ENCODE results near the gene ZBTB42. TPM values are rescaled to one million over a fixed set of nuclear protein-coding genes. Genes with fewer than 3 reads are reported as not detected.
A peak's percentile ranks its signal among the peaks of the same experiment; 100 is the strongest.

ZBTB42 gene
- total and polyA plus RNA-seq, 2 of the 4 experiments (the other 2 are of a cell fraction): 1.3 to 2.3 TPM

DNA sequence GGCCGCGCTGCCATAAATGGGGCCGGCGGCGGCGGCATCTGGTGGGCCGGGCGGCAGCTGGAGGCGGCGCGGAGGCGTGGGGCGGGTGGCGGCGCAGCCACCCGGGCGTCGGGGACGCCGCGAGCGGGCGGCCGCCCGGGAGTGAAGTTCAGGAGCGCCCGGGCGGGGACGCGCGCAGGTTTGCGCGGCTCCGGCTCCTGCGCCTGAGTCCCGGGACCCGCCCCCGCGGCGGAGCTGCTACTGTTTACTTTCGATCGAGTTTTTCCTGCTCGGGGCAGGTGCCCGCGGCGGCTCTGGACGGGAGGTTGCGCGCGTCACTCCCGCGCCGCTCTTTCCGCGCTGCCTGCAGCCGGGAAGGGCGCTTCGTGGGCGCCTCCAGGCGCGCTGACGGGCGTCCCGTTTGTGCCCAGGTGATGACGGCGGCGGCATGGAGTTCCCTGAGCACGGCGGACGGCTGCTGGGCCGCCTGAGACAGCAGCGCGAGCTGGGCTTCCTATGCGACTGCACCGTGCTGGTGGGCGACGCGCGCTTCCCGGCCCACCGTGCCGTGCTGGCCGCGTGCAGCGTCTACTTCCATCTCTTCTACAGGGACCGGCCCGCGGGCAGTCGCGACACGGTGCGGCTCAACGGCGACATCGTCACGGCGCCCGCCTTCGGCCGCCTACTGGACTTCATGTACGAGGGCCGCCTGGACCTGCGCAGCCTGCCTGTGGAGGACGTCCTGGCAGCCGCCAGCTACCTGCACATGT is at the start of gene ZBTB42 (continued):
- TF ChIP-seq RCOR1 (IDR thresholded peaks at IDR 0.05; ENCODE audit: insufficient replicate concordance, low read length): no peak

DNA sequence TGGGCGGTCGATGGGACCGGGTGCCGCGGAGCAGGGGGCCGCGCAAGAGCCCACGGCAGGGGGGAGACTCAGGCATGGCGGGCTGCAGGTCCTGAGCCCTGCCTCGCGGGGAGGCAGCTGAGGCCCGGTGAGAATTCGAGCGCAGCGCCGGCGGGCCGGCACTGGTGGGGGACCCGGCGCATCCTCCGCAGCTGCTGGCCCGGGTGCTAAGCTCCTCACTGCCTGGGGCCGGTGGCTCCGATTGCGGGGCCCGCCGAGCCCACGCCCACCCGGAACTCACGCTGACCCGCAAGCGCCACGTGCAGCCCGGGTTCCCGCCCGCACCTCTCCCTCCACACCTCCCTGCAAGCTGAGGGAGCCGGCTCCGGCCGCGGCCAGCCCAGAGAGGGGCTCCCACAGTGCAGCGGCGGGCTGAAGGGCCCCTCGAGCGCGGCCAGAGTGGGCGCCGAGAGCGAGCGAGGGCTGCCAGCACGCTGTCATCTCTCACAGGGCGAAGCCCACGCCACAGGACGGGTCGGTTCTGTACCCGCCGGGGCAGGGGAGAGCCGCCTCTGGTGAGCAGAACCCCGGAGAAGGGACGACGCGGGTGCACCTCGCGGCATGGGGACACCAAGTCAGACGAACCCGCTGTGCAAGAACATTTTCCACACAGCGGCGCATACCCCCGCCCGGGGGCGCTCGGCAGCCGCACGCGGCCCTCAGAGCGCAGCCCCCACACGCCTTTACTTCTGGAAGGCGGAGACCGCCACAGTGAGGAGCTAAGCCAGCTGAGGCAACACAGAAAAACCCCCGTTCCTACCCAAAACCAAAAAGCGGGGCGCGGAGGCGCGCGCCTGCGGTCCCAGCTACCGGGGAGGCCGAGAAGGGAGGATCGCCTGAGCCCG is 49.1 kb upstream of the ZBTB42 start:
- peak overlapping the region; percentile 52 for H3K4ac ChIP-seq (ENCODE audit: low read depth, low read length)
- peaks cover 2 to 33% of the 10 kb centered on the region in 2 experiments; a peak in 2 of 4 replicates for H3K79me1 ChIP-seq (ENCODE audit: low read depth in 1 of 2, low read length in 2 of 2)
- no peak overlapping the region for H2AK5ac ChIP-seq (ENCODE audit: low read depth, low read length)
- H3K4me3 ChIP-seq (ENCODE audit: insufficient read depth, low read depth, low read length): peak overlapping the region; percentile 46
- POLR2A ChIA-PET (ENCODE audit: unreplicated experiment): no interaction called here
- no peak overlapping the region for H2BK20ac ChIP-seq (ENCODE audit: low read depth, low read length)
- H3K56ac ChIP-seq (ENCODE audit: extremely low read depth, insufficient read depth, low read length): 0 out of 2 replicates have a peak overlapping the region, but pooled peaks have one; percentile 52
- peaks cover 25% of the 10 kb centered on the region for H3K4me1 ChIP-seq (ENCODE audit: control insufficient read depth, insufficient read depth, low read length)
- no peak overlapping the region; the same call in 1 of the 2 replicates for H4K91ac ChIP-seq (ENCODE audit: insufficient read depth, low read depth, low read length)
- intact Hi-C loops (cut with micrococcal nuclease) (no loop called here), in situ Hi-C loops (cut with MboI; ENCODE audit: low sequenced_read_pairs) (no loop called here), dilution Hi-C loops (cut with HindIII; ENCODE audit: low sequenced_read_pairs, unreplicated experiment) (no loop called here)
- H3K14ac ChIP-seq (replicated peaks; ENCODE audit: low read depth, low read length): peak overlapping the region; percentile 87
- 0 out of 2 replicates have a peak overlapping the region, but pooled peaks have one; percentile 36 for H4K5ac ChIP-seq (ENCODE audit: low read depth, low read length)
- peaks cover 15% of the 10 kb centered on the region for H3K36me3 ChIP-seq (ENCODE audit: control insufficient read depth, insufficient read depth, low read length)
- no TSS peak for BruUV-seq (replicated peaks)
- H2BK120ac ChIP-seq (ENCODE audit: low read depth, low read length): peak overlapping the region; percentile 65; the same call in 1 of the 2 replicates
- CTCF ChIA-PET: no interaction called here
- H3K9ac ChIP-seq (ENCODE audit: low read depth, low read length): peak overlapping the region; percentile 69; the same call in 1 of the 2 replicates
- H3K27ac ChIP-seq (ENCODE audit: insufficient read depth, low read length): peak overlapping the region; percentile 54
- H3K18ac ChIP-seq (ENCODE audit: low read depth, low read length): no peak overlapping the region
- H3K23ac ChIP-seq (ENCODE audit: low read depth, low read length): no peak overlapping the region
- H2AFZ ChIP-seq (replicated peaks; ENCODE audit: low read length, poor library complexity): peak overlapping the region; percentile 93
- H3K4me2 ChIP-seq (ENCODE audit: low read depth, low read length): peak overlapping the region; percentile 87
- H2BK5ac ChIP-seq (ENCODE audit: low read depth, low read length, poor library complexity, severe bottlenecking): peak overlapping the region; percentile 33
- H4K8ac ChIP-seq (ENCODE audit: low read depth in 2 of 2, low read length in 2 of 2): peak overlapping the region; percentile 64 to 79; a peak in 2 of 4 replicates
- H3K27me3 ChIP-seq (ENCODE audit: control insufficient read depth, insufficient read depth, low read length): no peaks in the 10 kb centered on the region
- H2BK15ac ChIP-seq (ENCODE audit: low read depth, low read length): no peak overlapping the region
- WGBS, 2 experiments (ENCODE audit: extremely low coverage in 2 of 2, insufficient read length in 1 of 2): 79% methylated on average over 24 of the region's 90 CpGs; no CpG with 5 or more reads in 1 of the 2 experiments
- peak overlapping the region; percentile 81 for H2AK9ac ChIP-seq (replicated peaks; ENCODE audit: low read depth, low read length, poor library complexity)
- ATAC-seq (ENCODE audit: low read depth) (no peak), DNase-seq (no peak)
- H3K9me3 ChIP-seq (ENCODE audit: control insufficient read depth, insufficient read depth, low read length): no peaks in the 10 kb centered on the region
- peaks cover 11% of the 10 kb centered on the region for H3K9me1 ChIP-seq (ENCODE audit: insufficient read depth, low read length)
- peaks cover 32% of the 10 kb centered on the region for H4K20me1 ChIP-seq (ENCODE audit: insufficient read depth, low read length)
- TF ChIP-seq, protein P1, sequence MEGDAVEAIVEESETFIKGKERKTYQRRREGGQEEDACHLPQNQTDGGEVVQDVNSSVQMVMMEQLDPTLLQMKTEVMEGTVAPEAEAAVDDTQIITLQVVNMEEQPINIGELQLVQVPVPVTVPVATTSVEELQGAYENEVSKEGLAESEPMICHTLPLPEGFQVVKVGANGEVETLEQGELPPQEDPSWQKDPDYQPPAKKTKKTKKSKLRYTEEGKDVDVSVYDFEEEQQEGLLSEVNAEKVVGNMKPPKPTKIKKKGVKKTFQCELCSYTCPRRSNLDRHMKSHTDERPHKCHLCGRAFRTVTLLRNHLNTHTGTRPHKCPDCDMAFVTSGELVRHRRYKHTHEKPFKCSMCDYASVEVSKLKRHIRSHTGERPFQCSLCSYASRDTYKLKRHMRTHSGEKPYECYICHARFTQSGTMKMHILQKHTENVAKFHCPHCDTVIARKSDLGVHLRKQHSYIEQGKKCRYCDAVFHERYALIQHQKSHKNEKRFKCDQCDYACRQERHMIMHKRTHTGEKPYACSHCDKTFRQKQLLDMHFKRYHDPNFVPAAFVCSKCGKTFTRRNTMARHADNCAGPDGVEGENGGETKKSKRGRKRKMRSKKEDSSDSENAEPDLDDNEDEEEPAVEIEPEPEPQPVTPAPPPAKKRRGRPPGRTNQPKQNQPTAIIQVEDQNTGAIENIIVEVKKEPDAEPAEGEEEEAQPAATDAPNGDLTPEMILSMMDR (conservative IDR thresholded peaks at IDR 0.05; ENCODE audit: low read depth, low read length): no peak
- TF ChIP-seq, protein P2, sequence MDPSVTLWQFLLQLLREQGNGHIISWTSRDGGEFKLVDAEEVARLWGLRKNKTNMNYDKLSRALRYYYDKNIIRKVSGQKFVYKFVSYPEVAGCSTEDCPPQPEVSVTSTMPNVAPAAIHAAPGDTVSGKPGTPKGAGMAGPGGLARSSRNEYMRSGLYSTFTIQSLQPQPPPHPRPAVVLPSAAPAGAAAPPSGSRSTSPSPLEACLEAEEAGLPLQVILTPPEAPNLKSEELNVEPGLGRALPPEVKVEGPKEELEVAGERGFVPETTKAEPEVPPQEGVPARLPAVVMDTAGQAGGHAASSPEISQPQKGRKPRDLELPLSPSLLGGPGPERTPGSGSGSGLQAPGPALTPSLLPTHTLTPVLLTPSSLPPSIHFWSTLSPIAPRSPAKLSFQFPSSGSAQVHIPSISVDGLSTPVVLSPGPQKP (IDR thresholded peaks at IDR 0.05; ENCODE audit: borderline replicate concordance, low read depth, low read length): no peak
- TF ChIP-seq SMC3 (IDR thresholded peaks at IDR 0.05; ENCODE audit: low read depth, low read length) (no peak), BHLHE40 (IDR thresholded peaks at IDR 0.05; ENCODE audit: low read depth, low read length) (no peak), RAD21 (IDR thresholded peaks at IDR 0.05; ENCODE audit: low read length) (no peak), MXI1 (IDR thresholded peaks at IDR 0.05; ENCODE audit: borderline replicate concordance, low read depth, low read length) (no peak), NFE2L2 (IDR thresholded peaks at IDR 0.05; ENCODE audit: low read depth, low read length) (no peak), RCOR1 (IDR thresholded peaks at IDR 0.05; ENCODE audit: insufficient replicate concordance, low read length) (no peak)
- TF ChIP-seq, protein P3, sequence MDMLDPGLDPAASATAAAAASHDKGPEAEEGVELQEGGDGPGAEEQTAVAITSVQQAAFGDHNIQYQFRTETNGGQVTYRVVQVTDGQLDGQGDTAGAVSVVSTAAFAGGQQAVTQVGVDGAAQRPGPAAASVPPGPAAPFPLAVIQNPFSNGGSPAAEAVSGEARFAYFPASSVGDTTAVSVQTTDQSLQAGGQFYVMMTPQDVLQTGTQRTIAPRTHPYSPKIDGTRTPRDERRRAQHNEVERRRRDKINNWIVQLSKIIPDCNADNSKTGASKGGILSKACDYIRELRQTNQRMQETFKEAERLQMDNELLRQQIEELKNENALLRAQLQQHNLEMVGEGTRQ (IDR thresholded peaks at IDR 0.05; ENCODE audit: low read depth, low read length): no peak
